GM21526 (cell line): Measurements from ENCODE around the gene VPS33A.
A peak's percentile ranks its signal among the peaks of the same experiment; 100 is the strongest.
"Not testable (repeated sequence)": the region's sequence is repeated elsewhere in the genome, so short reads cannot be mapped to it uniquely, and the experiment has no call there.

ENCODE experiments used
- ATAC-seq: cut with Tn5 transposase; IDR thresholded peaks from one replicate; pipeline ENCODE4 v1.9.1; 2021; ENCODE audit warnings: moderate library complexity; ENCODE audit not compliant: unreplicated experiment, low FRiP score

The VPS33A gene

DNA sequence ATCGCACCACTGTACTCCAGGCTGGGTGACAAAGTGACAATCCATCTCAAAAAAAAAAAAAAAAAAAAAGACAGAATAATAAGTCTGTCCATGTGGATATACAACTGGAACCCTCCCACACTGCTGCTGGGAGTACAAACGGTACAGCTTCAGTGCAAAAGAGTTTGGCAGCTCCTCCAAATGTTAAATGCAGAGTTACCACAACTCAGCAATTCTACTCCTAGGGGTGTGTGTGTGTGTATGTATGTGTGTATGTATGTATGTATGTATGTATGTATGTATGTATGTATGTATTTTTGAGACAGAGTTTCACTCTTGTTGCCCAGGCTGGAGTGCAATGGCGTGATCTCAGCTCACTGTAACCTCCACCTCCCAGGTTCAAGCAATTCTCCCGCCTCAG is 7.4 kb downstream of the VPS33A start:
- ATAC-seq, result not testable (repeated sequence)

DNA sequence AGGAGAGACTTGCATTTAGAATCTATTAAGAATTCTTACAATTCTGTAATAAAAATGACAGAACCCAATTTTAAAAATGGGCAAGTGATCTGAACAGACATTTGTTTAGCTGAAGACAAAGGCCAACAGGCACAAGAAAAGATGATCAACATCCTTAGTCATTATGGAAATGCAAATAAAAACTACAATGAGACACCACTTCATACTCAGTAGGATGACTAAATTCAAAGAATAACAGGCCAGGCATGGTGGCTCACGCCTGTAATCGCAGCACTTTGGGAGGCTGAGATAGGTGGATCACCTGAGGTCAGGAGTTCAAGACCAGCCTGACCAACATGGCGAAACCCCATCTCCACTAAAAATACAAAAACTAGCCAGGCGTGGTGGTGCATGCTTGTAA is 7.8 kb downstream of the VPS33A start:
- ATAC-seq, result not testable (repeated sequence)

DNA sequence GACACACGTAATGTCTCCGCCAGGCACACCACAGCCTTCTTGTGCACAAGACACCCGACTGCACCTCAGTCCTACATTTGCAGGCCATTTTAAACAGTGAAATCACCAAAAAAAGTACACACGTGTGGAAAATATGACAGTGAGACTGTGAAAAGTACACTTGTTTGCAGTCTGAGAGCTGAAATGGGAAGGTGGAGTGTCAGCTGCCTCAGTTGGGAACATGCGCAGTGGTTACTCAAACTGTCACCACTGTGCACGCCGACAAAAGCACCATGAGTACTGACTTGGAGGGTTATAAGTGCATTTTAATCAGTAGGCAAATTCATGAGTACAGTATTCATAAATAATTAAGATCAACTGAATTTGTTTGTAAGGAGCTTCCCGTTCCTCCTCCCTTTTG is 15.8 kb downstream of the VPS33A start:
- no peak for ATAC-seq

DNA sequence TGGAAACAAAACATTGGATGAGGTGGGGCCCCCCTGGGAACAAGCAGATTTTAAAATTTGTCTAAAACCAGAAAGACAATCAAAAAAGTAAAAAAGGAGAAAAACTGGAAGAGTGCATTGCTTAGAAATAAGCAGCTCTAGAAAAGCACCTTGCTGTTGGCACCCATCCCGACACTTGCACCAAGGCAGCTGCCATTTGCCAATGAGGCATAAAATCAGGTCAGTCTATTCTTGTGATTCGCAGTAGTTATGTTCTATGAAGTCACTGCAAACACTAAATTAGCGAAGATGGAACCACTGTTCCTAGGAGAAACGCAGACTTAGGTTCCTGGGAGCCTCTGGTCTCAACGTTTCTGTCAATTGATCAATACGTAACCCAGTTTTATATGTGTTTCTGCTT is 16.2 kb downstream of the VPS33A start:
- ATAC-seq, result no peak

DNA sequence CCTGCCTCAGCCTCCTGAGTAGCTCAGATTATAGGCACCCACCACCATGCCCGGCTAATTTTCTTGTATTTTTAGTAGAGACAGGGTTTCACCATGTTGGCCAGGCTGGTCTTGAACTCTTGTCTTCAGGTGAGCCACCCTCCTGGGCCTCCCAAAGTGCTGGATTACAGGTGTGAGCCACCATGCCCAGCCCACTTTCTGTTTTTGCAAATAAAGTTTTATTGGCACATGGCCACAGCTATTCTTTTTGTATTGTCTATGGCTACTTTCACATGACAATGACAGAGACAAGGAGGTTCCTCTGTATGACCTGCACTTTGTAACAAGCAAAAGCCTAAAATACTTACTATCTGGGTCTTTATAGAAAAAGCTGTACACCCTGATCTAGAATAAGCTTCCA is 20.7 kb downstream of the VPS33A start:
- no peak for ATAC-seq

DNA sequence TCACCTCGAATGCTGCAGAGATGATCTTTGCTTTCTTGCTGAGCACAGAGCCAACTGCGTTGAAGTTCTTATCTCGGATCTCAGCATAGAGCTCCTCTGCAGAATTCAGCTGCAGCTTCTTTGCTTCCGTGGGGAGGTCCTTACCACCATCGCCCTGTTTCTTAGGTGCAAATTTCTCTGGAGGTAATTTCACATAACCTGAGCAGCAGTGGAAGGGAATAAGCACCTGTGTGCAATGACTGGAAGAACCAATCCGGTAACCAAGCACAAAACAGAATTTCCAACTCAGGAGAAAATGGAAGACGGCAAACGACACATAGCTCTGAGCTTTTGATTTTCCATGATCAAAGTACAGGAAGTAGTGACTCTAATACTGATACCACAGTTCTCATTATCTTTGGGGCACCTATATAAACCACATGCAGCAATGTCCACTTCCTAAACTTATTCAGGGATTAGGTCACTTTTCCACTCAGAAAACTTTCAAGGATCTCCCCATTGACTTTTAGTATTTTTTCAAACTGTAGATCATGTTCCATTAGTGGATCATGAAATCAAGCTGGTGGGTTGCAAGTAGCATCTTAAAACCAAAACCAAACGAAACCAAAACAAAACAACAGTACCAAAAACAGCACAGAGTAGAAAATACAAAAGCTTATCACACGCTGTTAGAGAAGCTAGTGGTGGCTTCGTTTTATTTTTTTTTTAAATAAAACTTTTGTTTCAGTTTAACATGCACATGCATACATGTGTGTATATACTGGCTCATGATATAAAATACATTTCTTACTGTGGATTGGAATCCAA is 21.5 kb downstream of the VPS33A start:
- ATAC-seq, result no peak

DNA sequence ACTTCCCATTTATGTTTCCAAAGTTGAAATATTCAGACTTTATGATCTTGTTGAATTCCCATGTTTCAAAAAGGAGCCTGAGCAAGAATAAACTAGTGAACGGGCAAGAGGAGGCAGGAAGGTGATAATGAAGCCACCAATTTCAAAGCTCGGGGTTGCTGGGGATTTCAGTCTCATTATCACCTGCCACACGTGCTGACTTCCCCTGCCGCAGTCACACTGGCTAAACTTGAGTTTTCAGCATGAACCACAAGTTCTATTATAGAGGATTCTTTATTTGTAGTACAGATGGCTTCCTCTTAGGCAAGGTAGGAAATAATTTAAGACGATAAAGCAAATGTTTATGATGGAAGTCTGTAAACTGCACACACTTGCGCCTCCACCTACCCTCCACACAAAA is 22.3 kb downstream of the VPS33A start:
- no peak for ATAC-seq

DNA sequence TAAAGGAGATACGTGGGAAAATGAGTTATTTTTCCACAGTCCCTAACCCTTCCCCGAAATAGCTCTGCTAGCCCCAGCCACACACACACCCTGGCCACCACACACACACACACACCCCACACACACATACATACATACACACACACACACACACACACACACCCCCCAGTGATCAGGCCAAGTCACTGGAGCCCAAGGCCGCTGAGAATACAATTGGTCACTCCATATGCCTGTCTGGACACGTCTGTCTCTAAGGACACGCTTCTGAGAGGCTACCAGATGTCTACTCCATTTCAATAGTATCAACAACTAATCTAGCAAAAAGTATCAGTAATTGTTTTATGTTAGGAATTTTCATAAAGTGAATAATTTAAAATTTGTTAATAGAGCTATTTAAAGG is 27.4 kb downstream of the VPS33A start:
- ATAC-seq, result no peak

DNA sequence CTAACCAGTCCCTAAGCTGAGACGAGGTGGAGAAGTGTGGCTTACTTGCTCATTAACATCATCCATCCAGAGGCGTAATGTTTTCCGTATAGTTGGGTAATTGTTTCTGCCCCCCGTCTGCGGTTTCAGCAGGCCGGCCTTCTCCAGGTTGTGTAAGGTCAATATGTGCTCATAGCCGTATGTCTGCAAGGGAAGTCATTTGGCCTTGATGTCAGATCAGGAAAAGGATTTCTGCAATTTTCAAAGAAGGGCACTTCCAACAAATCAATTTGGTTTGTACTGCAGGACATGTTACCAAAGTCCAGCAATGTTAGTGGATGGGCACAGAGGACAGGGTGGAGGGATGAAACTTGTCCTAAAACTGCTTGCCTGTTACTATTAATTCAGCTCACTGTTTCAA is 30.6 kb downstream of the VPS33A start:
- no peak for ATAC-seq

DNA sequence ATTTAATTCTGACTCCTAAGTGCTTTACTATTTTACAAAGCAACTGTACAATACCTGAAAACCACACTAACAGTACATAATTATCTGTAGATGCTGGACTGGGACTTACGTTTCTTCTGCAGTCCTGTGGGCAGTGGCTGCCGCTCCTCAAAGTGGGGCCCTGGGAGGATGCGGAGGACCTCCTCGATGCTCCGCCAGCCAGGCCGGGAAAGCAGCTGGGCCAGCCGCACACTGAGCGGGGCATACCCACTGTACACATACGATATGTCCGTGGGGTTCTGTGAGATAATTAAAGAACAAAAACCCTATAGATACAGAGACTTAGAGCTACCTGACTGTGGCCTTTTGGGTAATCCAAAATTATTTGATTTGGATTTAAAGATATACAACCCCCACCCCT is 33.6 kb downstream of the VPS33A start:
- ATAC-seq, result no peak

DNA sequence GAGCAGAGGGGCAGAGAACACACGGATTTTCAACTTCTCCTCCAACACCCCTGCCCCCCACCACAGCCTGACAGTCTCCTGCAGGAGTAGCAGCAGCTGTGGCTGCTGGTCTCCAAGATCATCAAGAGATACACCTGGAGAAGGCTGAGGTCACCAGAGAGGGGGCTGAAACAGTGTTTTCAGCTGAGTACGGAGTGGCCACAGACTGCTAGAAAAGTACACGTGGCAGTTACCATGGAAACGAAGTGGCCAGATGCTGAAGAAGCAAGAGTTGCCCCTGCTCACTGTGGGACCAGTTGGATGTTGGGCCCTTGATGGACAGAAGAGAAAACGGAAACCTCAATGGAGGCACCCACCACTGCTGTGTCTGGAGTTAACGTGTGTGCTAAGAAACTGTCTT is 35.5 kb downstream of the VPS33A start:
- ATAC-seq, result no peak

DNA sequence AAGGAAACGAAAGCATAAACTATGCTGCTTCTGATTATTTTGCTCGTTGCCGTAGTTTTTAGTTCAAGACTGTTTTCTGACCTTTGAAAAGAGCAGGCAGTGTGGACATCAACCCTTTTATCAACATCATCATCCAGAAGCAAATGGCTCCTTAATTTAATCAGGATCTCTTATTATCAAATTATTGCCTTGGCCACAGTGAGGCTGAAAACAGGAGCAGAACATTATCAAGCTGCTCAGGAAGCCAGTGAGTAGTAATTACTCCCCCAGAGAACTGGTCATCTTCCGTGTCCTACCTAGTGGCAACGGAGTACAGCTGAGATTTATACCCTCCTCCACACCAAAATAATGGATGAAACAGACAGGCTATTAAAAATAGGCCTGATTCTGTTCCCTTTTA is 38.2 kb downstream of the VPS33A start:
- ATAC-seq, result no peak

DNA sequence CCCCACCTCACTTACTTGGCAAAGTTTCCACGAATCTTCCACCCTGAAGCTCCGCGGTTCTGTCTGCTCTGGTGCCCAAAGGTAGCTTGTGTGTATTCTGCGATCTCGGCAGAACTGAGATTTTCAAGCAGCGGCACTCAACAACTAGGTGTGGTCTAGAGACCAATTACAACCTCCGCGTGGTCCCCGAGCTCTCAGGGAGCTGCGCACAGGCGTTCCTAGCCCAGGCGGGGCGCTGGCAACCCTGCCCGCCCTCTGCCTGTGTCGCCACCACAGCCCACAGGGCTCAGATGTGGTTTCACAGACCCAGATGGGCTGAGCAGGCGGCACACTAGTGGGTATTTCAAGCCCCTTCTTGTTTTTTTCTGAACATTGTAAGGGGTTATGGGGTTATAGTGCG is 39.0 kb downstream of the VPS33A start:
- no peak for ATAC-seq

DNA sequence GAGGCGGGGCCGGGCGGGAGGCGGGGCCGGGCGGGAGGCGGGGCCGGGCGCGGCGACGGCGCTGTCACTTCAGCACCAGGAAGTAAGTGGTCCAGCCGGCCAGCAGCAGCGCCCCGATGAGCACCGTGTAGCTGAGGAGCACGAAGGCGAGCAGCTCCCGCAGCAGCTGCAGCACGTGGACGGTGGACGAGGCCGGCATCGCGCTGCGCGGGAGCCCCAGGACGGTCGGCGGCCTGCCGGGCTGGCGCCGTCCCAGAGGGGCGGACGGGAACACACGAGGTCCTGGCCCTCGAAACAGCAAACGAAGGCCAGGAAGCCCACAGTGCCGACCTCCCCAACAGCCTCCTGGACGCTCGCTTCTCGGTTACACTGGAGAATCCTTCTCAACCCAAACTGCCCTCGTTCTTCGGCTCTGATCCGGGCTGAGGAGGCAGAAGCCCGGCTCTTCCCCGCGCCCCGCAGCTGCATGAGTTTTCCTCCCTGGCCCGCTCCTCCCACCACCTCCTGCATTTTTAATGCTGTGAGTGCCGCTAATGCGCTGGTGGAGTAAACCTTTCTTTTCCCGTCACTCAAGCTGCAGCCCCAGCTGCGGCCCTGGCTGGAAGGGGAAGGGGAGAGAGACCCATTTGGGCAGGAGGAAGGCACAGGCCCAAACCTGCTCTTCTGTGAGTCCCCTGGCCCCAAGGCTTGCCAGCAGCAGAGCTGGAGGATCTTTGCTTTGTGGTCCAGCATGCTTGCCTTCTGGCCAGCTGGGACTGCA is 39.7 kb downstream of the VPS33A start:
- no peak for ATAC-seq

DNA sequence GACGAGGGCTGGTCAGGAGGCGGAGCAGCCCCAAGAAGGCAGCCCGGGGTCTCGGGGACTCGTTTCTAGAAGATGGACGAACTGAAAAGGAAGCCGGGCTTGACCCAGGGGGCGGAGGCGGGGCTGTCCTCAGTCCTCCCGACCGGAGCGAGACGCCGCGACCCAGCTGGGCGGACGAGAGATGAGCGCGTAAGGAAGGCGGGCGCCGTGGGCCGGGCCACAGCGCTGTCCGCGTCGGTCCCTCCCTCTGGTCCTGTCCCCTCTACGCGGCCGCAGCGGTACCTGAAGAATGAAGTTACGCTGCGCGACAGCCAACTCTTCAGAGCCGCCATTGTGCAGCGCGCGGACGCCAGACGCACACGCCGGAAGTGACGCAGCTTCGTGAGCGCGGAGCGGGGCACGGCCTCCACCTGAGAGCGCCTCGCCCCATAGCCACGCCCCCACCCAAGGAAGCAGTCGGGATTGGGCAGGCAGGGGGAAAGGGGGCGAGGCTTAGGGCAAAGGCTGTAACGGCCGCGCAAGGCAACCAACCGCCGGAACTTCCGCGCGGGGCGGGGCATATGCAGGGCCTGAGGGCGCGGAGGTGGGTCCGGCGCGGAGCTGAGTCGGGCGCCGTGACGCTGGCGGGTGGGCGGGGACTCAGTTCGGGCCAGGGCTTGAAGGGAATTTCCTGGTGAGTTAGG is 40.5 kb downstream of the VPS33A start, which contains the start of gene DIABLO:
Gene DIABLO (minus strand): TSS at position 370 of the 683 bp plus-strand sequence. CDS start 38 bp downstream, at position 332.
- ATAC-seq, result peak; percentile 91

DNA sequence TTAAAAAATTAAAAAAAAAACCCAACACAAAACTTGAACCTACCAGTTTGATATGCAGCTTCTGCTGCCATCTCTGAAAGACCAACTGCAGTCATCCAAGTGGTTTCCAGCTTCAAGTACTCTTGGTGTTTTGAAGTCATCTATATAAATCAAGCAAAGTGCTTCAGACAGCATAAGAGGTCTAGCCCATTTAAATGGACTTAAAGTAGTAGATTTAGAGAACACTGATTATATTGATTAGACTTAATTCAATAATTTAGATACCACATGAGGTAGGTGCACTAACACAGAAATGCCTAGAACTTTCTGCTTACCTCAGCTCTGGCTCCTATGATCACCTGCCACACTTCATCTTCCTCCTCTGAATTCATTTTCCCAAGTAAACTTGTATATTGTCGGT is 49.8 kb downstream of the VPS33A start:
- ATAC-seq, result no peak

DNA sequence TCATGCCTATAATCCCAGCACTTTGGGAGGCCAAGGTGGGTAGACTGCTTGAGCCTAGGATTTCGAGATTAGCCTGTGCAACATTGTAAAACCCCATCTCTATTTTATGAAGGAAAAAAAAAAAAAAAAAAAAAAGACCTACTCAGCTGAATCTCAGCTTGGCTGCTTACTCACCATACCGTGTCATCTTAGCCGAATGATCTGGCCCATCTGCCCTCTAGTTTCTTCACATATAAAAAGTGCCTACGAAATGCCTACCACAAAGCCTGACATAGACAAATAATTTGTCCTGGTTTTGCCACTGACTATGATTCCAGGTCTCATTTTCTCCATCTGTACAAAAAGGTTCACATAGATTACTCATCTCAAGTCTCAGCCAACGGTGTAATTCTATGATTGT is 50.5 kb downstream of the VPS33A start:
- no peak for ATAC-seq

DNA sequence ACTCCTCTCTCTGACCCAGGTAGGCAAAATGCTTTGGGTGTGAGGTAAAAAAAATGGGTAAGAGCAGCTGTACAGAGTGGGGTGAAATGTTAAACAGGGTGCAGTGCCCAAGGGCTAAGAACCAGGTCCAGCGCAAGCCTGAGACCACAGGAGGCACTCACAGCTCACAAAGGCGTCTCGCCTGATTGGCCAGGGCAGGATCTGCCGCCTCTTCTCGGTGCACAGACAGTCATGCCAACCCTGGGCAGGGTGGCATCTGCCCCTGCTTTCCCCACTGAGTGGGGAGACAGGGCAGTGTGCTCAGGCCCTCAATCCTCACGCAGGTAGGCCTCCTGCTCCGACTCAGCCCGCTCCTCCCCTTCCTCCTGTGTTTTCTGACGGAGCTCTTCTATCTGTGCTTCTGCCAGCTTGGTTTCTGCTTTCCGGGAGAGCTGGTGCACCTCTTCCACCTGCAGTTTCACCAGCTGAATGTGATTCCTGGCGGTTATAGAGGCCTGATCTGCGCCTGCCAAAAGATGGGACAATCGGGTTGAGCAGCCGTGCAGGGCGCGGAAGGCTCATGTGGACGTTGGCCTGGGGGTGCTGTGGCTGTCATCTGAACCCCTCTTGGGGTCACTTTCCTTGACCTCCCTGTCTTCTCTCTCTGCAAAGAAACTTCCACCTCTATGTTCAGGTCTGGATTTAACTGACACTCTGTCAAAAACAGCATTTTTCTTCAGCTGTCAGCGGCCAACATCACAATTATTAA is 58.0 kb downstream of the VPS33A start:
- ATAC-seq, result no peak

DNA sequence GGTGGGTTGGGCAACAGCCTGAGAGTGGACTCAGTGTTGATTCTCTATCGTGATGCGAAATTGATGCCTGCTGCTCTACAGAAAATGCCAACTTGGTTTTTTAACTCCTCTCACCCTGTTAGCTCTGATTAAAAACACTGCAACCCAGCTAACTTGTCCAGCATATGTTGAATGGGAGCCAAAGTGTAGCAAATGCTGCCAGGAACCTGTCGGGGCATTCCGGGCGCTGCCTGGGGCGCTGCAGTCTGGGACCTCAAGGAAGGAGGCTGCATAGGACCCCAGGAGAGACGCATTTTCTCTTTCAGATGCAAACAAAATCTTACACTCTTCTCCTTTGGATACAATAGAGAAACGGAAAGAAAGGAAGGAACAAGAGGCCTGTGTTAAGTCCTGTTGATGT is 58.9 kb downstream of the VPS33A start:
- no peak for ATAC-seq

DNA sequence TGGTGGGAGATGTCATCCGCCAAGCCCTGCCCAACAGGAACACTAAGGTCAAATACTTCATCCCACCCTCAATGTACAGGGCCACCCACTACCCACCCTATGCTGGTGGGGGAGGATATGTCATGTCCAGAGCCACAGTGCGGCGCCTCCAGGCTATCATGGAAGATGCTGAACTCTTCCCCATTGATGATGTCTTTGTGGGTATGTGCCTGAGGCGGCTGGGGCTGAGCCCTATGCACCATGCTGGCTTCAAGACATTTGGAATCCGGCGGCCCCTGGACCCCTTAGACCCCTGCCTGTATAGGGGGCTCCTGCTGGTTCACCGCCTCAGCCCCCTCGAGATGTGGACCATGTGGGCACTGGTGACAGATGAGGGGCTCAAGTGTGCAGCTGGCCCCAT is 59.3 kb downstream of the VPS33A start:
- ATAC-seq, result no peak
